H1 (cell line): ENCODE results near the gene HOXD4. TPM values are rescaled to one million over a fixed set of nuclear protein-coding genes. Genes with fewer than 3 reads are reported as not detected.

ENCODE experiments used
- CTCF ChIA-PET: fragments of 300-600 bp; sonication (Branson Sonifier 250); formaldehyde crosslinking; loops from one replicate; lab custom pipeline; 2021; ENCODE audit not compliant: partially characterized antibody; lab: Charles Lee
- POLR2A ChIA-PET: fragments of 300-600 bp; sonication (Branson Sonifier 250); formaldehyde crosslinking; loops from one replicate; lab custom pipeline; 2021; ENCODE audit warnings: inconsistent platforms; ENCODE audit not compliant: partially characterized antibody; lab: Charles Lee
- DNase-seq, 2 experiments: peaks; one replicate each; pipeline versions ENCODE4 v3.0.0 to v3.0.0-alpha.2; 2010 to 2022; ENCODE audit warnings: low spot score in 2 of 2, low read depth in 1 of 2, mixed read lengths in 1 of 2
- FAIRE-seq: peaks from 2 replicates; lab custom pipeline; 2011; peaks lifted over from hg19 to GRCh38; lab: Jason Lieb, UNC
- H2AFZ ChIP-seq: 2 replicates; pipeline ENCODE4 v1.8.1; 2012; ENCODE audit warnings: low read length, inconsistent platforms
- H2AK5ac ChIP-seq: 2 replicates; pipeline ENCODE4 v1.6.1; 2013; ENCODE audit warnings: low read depth, low read length
- H2BK120ac ChIP-seq: replicated peaks from 2 replicates; pipeline ENCODE3; 2013; ENCODE audit warnings: low read depth, low read length, inconsistent platforms
- H2BK12ac ChIP-seq: 2 replicates; pipeline ENCODE4 v1.6.1; 2013; ENCODE audit warnings: low read depth, low read length
- H2BK15ac ChIP-seq: 2 replicates; pipeline ENCODE4 v1.6.1; 2013; ENCODE audit warnings: low read length
- H2BK20ac ChIP-seq: 2 replicates; pipeline ENCODE4 v1.6.1; 2013; ENCODE audit warnings: low read length
- H2BK5ac ChIP-seq: 2 replicates; pipeline ENCODE4 v1.6.1; 2013; ENCODE audit warnings: low read depth, low read length
- H3K14ac ChIP-seq: 2 replicates; pipeline ENCODE4 v1.6.1; 2013; ENCODE audit warnings: inconsistent platforms; ENCODE audit not compliant: insufficient read length
- H3K18ac ChIP-seq: 2 replicates; pipeline ENCODE4 v1.6.1; 2013; ENCODE audit warnings: low read length; ENCODE audit errors: extremely low read depth
- H3K23ac ChIP-seq: 2 replicates; pipeline ENCODE4 v1.6.1; 2013; ENCODE audit warnings: inconsistent platforms; ENCODE audit not compliant: insufficient read length
- H3K23me2 ChIP-seq: 2 replicates; pipeline ENCODE4 v1.6.1; 2013; ENCODE audit warnings: low read depth, low read length
- H3K27ac ChIP-seq: 2 replicates; pipeline ENCODE4 v1.6.1; 2011; ENCODE audit warnings: low read depth, low read length, inconsistent platforms
- H3K27me3 ChIP-seq, 4 experiments: replicated peaks in 1 of 4; 1 replicate in 1 of 4; 2 replicates in 3 of 4; pipeline versions ENCODE4 v1.6.1 to v1.8.1; 2011 to 2013; ENCODE audit warnings: low read length in 3 of 4, mild to moderate bottlenecking in 3 of 4, inconsistent platforms in 2 of 4, mixed read lengths in 2 of 4, moderate library complexity in 1 of 4; ENCODE audit not compliant: control insufficient read depth in 3 of 4, insufficient read depth in 3 of 4; ENCODE audit errors: extremely low read depth in 1 of 4
- H3K36me3 ChIP-seq, 4 experiments: 2 replicates each; pipeline versions ENCODE4 v1.6.1 to v1.8.1; 2011 to 2013; ENCODE audit warnings: mild to moderate bottlenecking in 4 of 4, low read length in 3 of 4, moderate library complexity in 2 of 4, control low read depth in 1 of 4, inconsistent platforms in 1 of 4; ENCODE audit not compliant: insufficient read depth in 4 of 4, control insufficient read depth in 2 of 4
- H3K4ac ChIP-seq: replicated peaks from 2 replicates; pipeline ENCODE3; 2013; ENCODE audit warnings: low read length, low read depth, mixed read lengths, inconsistent platforms; ENCODE audit not compliant: insufficient read length
- H3K4me1 ChIP-seq, 4 experiments: replicated peaks in 1 of 4; 1 replicate in 1 of 4; 2 replicates in 3 of 4; pipeline versions ENCODE4 v1.6.1 to v1.8.1; 2011 to 2013; ENCODE audit warnings: low read length in 3 of 4, inconsistent platforms in 2 of 4, mixed read lengths in 1 of 4; ENCODE audit not compliant: insufficient read depth in 4 of 4, control insufficient read depth in 3 of 4
- H3K4me2 ChIP-seq, 2 experiments: 2 replicates each; pipeline versions ENCODE4 v1.6.1 to v1.8.1; 2011 to 2013; ENCODE audit warnings: low read depth in 2 of 2, low read length in 2 of 2, control low read depth in 1 of 2, inconsistent platforms in 1 of 2, mild to moderate bottlenecking in 1 of 2; ENCODE audit not compliant: insufficient read depth in 1 of 2
- H3K4me3 ChIP-seq, 4 experiments: fragments of 200-600, 300-600 bp in 1 of 4; sonication (generic), shearing (Covaris generic), sonication (Bioruptor Twin) in 1 of 4; 2 replicates each; pipeline versions ENCODE4 v1.5.1 to v1.8.1; 2011 to 2016; ENCODE audit warnings: low read length in 4 of 4, low read depth in 3 of 4, control low read depth in 2 of 4, inconsistent platforms in 2 of 4, mild to moderate bottlenecking in 2 of 4, mixed read lengths in 1 of 4, moderate library complexity in 1 of 4; ENCODE audit not compliant: insufficient read depth in 2 of 4; ENCODE audit errors: extremely low read depth in 1 of 4
- H3K56ac ChIP-seq: replicated peaks from 2 replicates; pipeline ENCODE3; 2013; ENCODE audit warnings: low read depth, mild to moderate bottlenecking, mixed read lengths, low read length, inconsistent platforms; ENCODE audit not compliant: insufficient read length
- H3K79me1 ChIP-seq: 2 replicates; pipeline ENCODE4 v1.6.1; 2013; ENCODE audit warnings: low read depth, low read length, control low read depth
- H3K79me2 ChIP-seq, 2 experiments: 2 replicates each; pipeline versions ENCODE4 v1.6.1 to v1.8.1; 2012 to 2013; ENCODE audit warnings: low read length in 2 of 2, mild to moderate bottlenecking in 2 of 2, inconsistent platforms in 1 of 2; ENCODE audit not compliant: insufficient read depth in 2 of 2, control insufficient read depth in 1 of 2
- H3K9ac ChIP-seq, 4 experiments: replicated peaks in 1 of 4; 1 replicate in 1 of 4; 2 replicates in 3 of 4; pipeline versions ENCODE4 v1.6.1 to v1.8.1; 2011 to 2013; ENCODE audit warnings: low read depth in 3 of 4, low read length in 3 of 4, control low read depth in 2 of 4, mild to moderate bottlenecking in 2 of 4, moderate library complexity in 2 of 4, inconsistent platforms in 1 of 4; ENCODE audit errors: extremely low read depth in 1 of 4
- H3K9me3 ChIP-seq, 2 experiments: 2 replicates each; pipeline versions ENCODE4 v1.6.1 to v1.8.1; 2012 to 2013; ENCODE audit warnings: mild to moderate bottlenecking in 2 of 2, moderate library complexity in 2 of 2, control low read depth in 1 of 2, inconsistent platforms in 1 of 2, low read depth in 1 of 2, low read length in 1 of 2, mixed read lengths in 1 of 2; ENCODE audit not compliant: insufficient read depth in 2 of 2
- H4K20me1 ChIP-seq, 2 experiments: replicated peaks in 1 of 2; 2 replicates each; pipeline versions ENCODE3 to v1.8.1; 2011 to 2013; ENCODE audit warnings: inconsistent platforms in 2 of 2, low read length in 2 of 2, mild to moderate bottlenecking in 1 of 2; ENCODE audit not compliant: insufficient read depth in 2 of 2, control insufficient read depth in 1 of 2
- H4K5ac ChIP-seq: 2 replicates; pipeline ENCODE4 v1.6.1; 2013; ENCODE audit warnings: low read length, low read depth, mixed read lengths, inconsistent platforms; ENCODE audit not compliant: insufficient read length
- H4K8ac ChIP-seq: 2 replicates; pipeline ENCODE4 v1.8.0; 2013; ENCODE audit warnings: mild to moderate bottlenecking, moderate library complexity, low read length, inconsistent platforms; ENCODE audit not compliant: insufficient read depth; ENCODE audit errors: extremely low read depth
- H4K91ac ChIP-seq: replicated peaks from 2 replicates; pipeline ENCODE3; 2013; ENCODE audit warnings: low read length, mixed read lengths, inconsistent platforms; ENCODE audit not compliant: insufficient read length
- BCL11A ChIP-seq, 2 experiments: IDR thresholded peaks; one replicate each; pipeline ENCODE4 v1.6.1; 2011; ENCODE audit warnings: low read depth in 2 of 2, low read length in 2 of 2, mild to moderate bottlenecking in 2 of 2
- CEBPB ChIP-seq: IDR thresholded peaks from 2 replicates; pipeline ENCODE4 v1.6.1; 2012; ENCODE audit warnings: low read depth, low read length
- CREB1 ChIP-seq: IDR thresholded peaks from 2 replicates; pipeline ENCODE4 v1.6.1; 2012; ENCODE audit warnings: inconsistent platforms
- EZH2 ChIP-seq: fragments of 200-600 bp; sonication (generic); IDR thresholded peaks from 2 replicates; pipeline ENCODE4 v1.7.1; 2012; ENCODE audit warnings: low read depth, mild to moderate bottlenecking, moderate library complexity, low read length, inconsistent platforms; ENCODE audit not compliant: severe bottlenecking
- GTF2F1 ChIP-seq: IDR thresholded peaks from 2 replicates; pipeline ENCODE4 v1.6.1; 2012; ENCODE audit warnings: low read depth, low read length, improper control_type of control experiment, borderline replicate concordance
- JUN ChIP-seq: IDR thresholded peaks from 2 replicates; pipeline ENCODE4 v1.6.1; 2011; ENCODE audit warnings: low read depth, mild to moderate bottlenecking, improper control_type of control experiment, low read length
- KDM5A ChIP-seq: fragments of 200-600 bp; IDR thresholded peaks from 2 replicates; pipeline ENCODE4 v1.7.1; 2012; ENCODE audit warnings: mild to moderate bottlenecking, low read length, inconsistent platforms, mixed read lengths
- MAFK ChIP-seq: IDR thresholded peaks from 2 replicates; pipeline ENCODE4 v1.6.1; 2012; ENCODE audit warnings: low read depth, mild to moderate bottlenecking, improper control_type of control experiment, low read length
- POLR2A ChIP-seq, 2 experiments: IDR thresholded peaks; 1 replicate in 1 of 2; 2 replicates in 1 of 2; pipeline ENCODE4 v1.6.1; 2011; ENCODE audit warnings: low read depth in 2 of 2, low read length in 2 of 2, mild to moderate bottlenecking in 2 of 2; ENCODE audit errors: control extremely low read depth in 1 of 2
- RNF2 ChIP-seq: fragments of 200-900, 300-1000 bp; sonication (generic); IDR thresholded peaks from 2 replicates; pipeline ENCODE4 v1.7.1; 2016; ENCODE audit warnings: borderline replicate concordance, low read depth, mild to moderate bottlenecking, antibody characterized with exemption, low read length; ENCODE audit not compliant: poor library complexity, severe bottlenecking; ENCODE audit errors: missing control alignments
- SAP30 ChIP-seq: fragments of 300-600 bp; sonication (generic); IDR thresholded peaks from 2 replicates; pipeline ENCODE4 v1.7.1; 2012; ENCODE audit warnings: low read length, moderate library complexity, mild to moderate bottlenecking, inconsistent platforms; ENCODE audit not compliant: insufficient read depth, insufficient replicate concordance
- SIN3A ChIP-seq, 2 experiments: IDR thresholded peaks in 1 of 2; conservative IDR thresholded peaks in 1 of 2; 2 replicates each; pipeline ENCODE4 v1.6.1; 2011 to 2012; ENCODE audit warnings: low read length in 2 of 2, improper control_type of control experiment in 1 of 2, low read depth in 1 of 2, mild to moderate bottlenecking in 1 of 2
- TAF1 ChIP-seq: IDR thresholded peaks from 2 replicates; pipeline ENCODE4 v1.6.1; 2011; ENCODE audit warnings: mild to moderate bottlenecking, low read depth, low read length
- YY1 ChIP-seq: IDR thresholded peaks from 2 replicates; pipeline ENCODE4 v1.6.1; 2011; ENCODE audit warnings: low read depth, mild to moderate bottlenecking, low read length
- ZNF274 ChIP-seq: IDR thresholded peaks from 2 replicates; pipeline ENCODE4 v1.7.0; 2012; ENCODE audit warnings: low read length, borderline replicate concordance; ENCODE audit errors: extremely low read depth
- WGBS, 2 experiments: shearing (Covaris generic) in 1 of 2; methylation state at CpG; one replicate each; pipeline versions ENCODE4 v1.1.6 to v1.1.7; 2013 to 2015; ENCODE audit warnings: low lambda C conversion rate in 2 of 2, mixed read lengths in 2 of 2, inconsistent platforms in 1 of 2, low coverage in 1 of 2, missing lambda C conversion rate in 1 of 2; ENCODE audit not compliant: insufficient replicate concordance in 2 of 2, insufficient coverage in 1 of 2, insufficient read length in 1 of 2; ENCODE audit errors: extremely low coverage in 1 of 2, missing lambda C conversion rate in 1 of 2; 5-methylcytosine and 5-hydroxymethylcytosine counted together
- polyA plus RNA-seq, 7 experiments: library from polyadenylated mRNA; depleted of rRNA in 3 of 7; stranded (reverse) in 5 of 7; unstranded in 2 of 7; fragments of >200 nt in 5 of 7; fragments of 200-250 nt in 2 of 7; gene quantifications; 1 replicate in 5 of 7; 2 replicates in 1 of 7; 4 replicates in 1 of 7; pipeline versions ENCODE4 v1.2.1 to v1.2.3, GENCODE V29; 2011 to 2013; ENCODE audit warnings: missing spikeins in 2 of 7, mixed read lengths in 2 of 7
- total RNA-seq: library from RNA; stranded (reverse); fragmentation: NEBNext Ultra II Directional; extraction: Animal tissue kit (Norgen Biotek cat#: 25700); gene quantifications from 2 replicates; pipeline ENCODE4 v1.2.1, GENCODE V29; 2021

Gene HOXD4
- total and polyA plus RNA-seq, 2 of the 8 experiments (the other 6 are each of a cell fraction or from before 2014, with no cell fraction given): not detected

- Histone ChIP-seq H3K4me1 (no peaks in the 10 kb centered on the region), H3K23me2 (no peaks in the 10 kb centered on the region), H4K20me1 (no peaks in the 10 kb centered on the region), H2AK5ac (no peak overlapping the region), H3K14ac (no peak overlapping the region), H3K79me2 (no peaks in the 10 kb centered on the region), H3K9ac (no peak overlapping the region), H2BK5ac (no peak overlapping the region), H3K56ac (no peak overlapping the region), H3K4me2 (no peak overlapping the region), H2BK15ac (no peak overlapping the region), H2BK20ac (no peak overlapping the region), H3K27ac (no peak overlapping the region), H3K23ac (no peak overlapping the region), H3K9me3 (no peaks in the 10 kb centered on the region), H3K27me3 (peaks cover 0 to 6% (median 1%) of the 10 kb centered on the region in 4 experiments; a peak in 4 of 7 replicates), H4K5ac (no peak overlapping the region), H3K79me1 (no peaks in the 10 kb centered on the region), H3K36me3 (no peaks in the 10 kb centered on the region), H4K8ac (no peak overlapping the region), H3K4ac (no peak overlapping the region), H2BK12ac (no peak overlapping the region), H4K91ac (no peak overlapping the region), H2AFZ (no peak overlapping the region), H3K18ac (no peak overlapping the region), H2BK120ac (no peak overlapping the region), H3K4me3 (no peak overlapping the region)
- DNase-seq (no peak), FAIRE-seq (no peak)
- WGBS, 2 experiments: 91% methylated on average over 21 of the region's 21 CpGs; no CpG with 5 or more reads in 1 of the 2 experiments
- CTCF ChIA-PET: no interaction called here
- POLR2A ChIA-PET: no interaction called here
- TF ChIP-seq CREB1 (no peak), SIN3A (conservative IDR thresholded peaks at IDR 0.05 in 1 of 2, IDR thresholded peaks at IDR 0.05 in 1 of 2; ENCODE audit: low read depth in 1 of 2, low read length in 2 of 2) (no peak), CEBPB (no peak), TAF1 (no peak), GTF2F1 (no peak), SAP30 (no peak), EZH2 (no peak), YY1 (no peak), RNF2 (no peak), KDM5A (no peak), JUN (no peak), ZNF274 (no peak), POLR2A (IDR thresholded peaks at IDR 0.05; ENCODE audit: control extremely low read depth in 1 of 2, low read depth in 2 of 2, low read length in 2 of 2) (no peak), MAFK (no peak), BCL11A (IDR thresholded peaks at IDR 0.05; ENCODE audit: low read depth in 2 of 2, low read length in 2 of 2) (no peak)
Measured at GRCh38 chr2:176200971-176201370, 49.6 kb downstream of the HOXD4 start.
